SK-N-DZ (cell line): ENCODE measurements around the gene C2orf81.
A peak's percentile ranks its signal among the peaks of the same experiment; 100 is the strongest.

Experiments
- DNase-seq: peaks from one replicate; pipeline ENCODE4 v3.0.0-alpha.2; 2015; ENCODE audit warnings: low spot score

C2orf81 gene

DNA sequence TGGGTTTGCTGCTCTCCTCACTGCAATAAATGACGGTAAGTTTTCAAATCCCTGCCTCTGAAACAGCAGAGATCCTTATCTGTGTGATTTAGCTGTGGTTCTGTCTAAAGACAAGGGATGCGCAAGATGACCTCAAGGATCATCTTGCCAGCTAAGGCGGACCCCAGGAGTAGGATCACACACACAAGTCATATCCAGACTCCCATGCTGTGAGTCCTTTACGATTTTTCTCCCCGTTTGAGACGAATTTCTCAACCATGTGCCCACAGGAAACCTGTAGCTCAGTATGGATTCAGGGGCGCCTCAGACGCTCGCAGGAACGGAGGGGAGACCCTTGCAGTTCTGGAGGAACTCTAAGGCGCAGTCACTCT lies 30.2 kb downstream of the C2orf81 start:
- peak; percentile 61 for DNase-seq

DNA sequence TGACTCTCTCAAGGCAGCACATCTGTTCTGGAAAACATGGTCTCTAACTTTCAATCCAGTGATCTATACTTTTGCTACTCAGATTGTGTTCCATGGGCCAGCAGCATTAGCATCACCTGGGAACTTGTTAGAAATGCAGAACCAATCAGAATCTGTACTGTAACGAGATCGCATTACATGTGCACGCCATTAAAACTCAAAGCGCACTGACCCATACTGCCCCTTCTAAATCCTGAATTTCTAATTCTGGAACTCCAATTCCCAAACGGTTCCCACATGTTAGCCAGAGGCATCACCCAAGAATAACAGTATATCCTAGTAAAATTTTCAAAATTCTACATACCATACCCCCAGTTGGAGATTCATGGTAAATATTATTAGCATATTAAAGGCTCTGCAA lies 30.8 kb downstream of the C2orf81 start:
- no peak for DNase-seq

DNA sequence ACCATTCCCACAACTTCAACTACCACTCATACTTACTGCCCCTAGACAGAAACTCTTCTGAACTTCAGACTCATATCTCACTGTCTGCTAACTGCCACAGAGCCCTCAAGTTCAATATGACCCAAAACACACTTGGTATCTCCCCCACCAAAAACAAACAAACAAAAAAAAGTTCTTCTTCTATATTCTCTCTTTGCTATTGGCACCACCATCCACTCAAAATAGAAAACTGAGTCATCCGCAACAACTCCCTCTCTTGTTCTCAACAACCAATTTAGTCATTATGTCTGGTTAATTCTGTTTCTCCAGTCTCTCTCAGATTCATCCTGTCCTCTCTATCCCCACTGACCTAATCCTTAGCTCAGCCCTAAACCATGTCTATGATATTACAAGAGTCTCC lies 34.1 kb downstream of the C2orf81 start:
- no peak for DNase-seq

DNA sequence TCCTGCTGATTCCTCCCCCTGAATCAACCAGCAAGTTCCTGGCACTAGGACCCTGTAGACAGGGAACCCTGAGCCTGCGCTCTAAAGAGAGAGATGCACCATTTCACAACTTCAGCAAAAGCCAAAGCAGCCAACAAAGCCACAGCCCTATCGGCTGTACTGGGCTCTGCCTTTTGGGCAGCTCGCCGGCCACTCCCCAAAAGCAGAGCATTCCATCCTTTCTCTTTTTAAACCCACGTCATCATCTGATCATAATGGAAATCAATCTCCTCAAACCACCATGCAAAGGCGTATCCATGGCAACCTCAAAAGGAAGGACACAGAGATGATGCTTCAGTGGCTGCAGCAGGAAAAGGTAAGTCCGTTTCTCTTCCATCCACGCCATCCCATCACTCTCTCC lies 36.0 kb downstream of the C2orf81 start:
- no peak for DNase-seq

DNA sequence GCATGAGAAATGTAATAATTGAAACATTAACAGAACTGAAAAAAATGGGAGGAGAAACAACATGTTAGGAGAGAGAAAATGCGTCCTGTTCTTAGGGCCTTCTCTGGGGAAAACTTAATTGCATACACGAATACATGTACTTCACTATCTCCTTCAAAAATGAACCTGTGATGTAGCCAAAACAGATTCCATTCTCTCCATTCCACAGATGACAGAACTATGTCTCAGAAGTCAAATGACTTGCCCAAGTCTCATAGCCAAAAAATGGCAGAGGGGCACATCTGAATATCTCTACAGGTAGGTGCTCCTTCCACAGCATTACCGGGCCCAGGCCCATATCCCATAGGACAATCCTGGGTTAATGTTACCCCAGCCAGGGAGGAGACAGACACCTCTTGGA lies 37.4 kb downstream of the C2orf81 start:
- DNase-seq, result no peak

DNA sequence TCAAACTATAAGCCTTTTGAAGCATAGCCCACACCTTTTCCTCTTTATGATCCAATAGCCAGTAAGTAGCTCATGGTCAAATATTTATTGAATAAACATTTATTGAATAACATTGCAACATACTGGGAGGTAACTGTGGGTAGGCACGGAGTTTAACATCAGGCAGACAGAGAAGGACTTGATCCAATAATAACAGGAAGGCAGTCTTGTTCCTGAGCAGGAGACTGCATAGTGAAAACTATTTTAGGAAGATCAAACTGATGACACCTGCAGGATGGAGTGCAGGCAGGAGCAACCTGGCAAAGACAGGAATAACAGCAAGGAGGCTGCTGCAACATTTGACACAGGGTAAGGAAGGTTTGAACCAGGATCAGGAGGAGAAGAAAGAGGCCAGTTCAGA lies 38.2 kb downstream of the C2orf81 start:
- DNase-seq, result no peak

DNA sequence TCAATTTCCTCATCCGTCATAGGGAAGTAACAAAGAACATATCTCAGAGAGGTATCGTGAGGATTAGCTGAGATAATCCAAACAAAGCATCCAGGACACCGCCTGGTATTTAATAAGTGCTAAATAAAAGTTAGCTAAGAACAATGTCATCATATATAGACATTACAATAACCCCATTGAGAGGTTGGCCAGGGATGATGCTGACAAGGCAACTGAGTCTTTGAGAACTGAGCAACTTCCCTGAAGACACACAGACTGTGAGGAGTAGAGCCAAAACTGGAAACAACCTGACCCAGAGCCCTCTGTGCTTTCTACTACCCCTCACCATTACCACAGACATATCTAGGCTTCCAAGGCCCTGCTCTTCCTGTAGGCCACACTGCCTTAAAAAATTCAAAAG lies 39.7 kb downstream of the C2orf81 start:
- no peak for DNase-seq

DNA sequence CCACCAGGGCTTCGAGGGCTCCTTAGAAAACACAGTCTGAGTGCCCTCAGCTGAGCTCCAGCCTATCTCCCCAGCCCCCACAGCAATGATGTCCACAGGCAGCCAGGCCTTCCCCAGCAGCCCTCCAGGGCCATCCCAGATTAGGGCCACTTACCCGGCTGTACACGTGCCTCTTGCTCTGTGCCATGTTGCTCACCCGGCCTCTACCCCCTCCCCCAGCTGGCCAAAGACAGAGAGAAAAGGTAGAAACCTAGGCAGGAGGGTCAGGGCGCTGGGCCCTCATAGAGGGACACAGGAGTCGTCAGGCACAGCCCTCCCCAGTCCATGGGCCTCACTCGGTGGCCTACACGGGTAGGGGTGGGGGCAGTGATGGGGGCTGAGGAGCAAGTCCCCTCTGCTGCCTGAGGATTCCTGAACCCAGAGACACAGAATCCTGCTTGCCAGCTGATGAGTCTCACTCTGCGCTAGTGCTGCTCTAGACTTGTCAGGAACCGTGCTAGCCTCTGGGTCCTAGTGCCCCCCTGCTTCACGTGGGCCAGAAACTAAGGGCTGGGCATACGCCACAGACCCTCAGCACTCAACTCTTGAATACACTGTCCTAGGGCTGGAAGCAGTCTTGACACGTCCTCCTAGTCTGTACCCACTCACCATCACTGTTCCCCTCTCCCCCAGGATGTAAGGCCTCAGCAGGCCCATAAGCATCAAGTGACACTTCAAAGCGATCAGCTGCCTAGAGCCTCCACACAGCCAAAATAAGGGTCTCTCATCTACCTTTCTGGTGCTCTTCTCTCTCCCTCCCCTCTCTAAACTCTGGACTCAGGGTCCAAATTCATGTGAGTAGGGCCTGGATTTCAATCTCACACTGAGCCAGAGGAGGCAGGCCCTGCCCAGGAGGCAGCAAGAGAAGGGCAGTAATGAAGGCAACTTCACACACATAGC lies 41.3 kb downstream of the C2orf81 start, which contains the start of gene DCTN1:
DCTN1 (minus strand) TSS at position 461 of the 939 bp plus-strand sequence; CDS start at position 187, 274 bp downstream.
- peak; percentile 57 for DNase-seq

DNA sequence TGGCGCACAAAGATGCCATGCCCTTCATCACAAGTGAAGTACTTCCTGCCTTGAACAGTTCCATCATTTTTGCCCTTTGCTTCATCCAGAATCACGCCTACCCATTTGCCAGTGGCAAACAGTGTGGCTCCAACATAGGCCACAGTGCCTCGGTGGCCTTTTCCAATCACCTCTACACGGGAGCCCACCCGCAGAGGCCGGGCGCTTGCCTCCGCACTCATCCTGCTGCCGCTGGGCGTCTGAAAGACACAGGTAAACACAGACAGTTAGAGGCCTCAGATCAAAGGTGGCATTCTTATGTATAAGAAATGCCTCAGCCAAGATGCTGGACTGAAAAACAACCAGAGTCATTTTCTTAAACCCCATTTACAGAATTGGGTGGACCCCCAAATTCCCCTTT lies 43.4 kb downstream of the C2orf81 start:
- DNase-seq, result no peak

DNA sequence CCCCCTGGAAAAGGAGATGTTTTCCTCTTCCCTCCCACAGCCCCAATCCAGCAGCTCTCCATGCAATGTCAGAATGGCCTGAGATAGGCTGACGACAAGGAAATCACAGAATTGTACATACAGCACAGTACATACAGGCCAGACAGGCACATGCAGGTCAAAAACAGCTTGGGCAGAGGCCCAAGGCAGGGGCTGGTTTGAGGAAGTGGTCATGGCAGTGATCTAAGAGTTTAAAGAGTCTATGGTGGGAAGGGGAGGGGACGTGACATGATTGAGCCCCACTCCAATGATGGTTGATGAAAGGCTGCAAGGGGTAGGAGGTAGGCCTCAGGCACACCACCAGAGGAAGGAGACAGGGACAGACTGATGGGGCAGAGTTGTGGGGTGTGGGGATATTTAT lies 45.6 kb downstream of the C2orf81 start:
- DNase-seq, result no peak

DNA sequence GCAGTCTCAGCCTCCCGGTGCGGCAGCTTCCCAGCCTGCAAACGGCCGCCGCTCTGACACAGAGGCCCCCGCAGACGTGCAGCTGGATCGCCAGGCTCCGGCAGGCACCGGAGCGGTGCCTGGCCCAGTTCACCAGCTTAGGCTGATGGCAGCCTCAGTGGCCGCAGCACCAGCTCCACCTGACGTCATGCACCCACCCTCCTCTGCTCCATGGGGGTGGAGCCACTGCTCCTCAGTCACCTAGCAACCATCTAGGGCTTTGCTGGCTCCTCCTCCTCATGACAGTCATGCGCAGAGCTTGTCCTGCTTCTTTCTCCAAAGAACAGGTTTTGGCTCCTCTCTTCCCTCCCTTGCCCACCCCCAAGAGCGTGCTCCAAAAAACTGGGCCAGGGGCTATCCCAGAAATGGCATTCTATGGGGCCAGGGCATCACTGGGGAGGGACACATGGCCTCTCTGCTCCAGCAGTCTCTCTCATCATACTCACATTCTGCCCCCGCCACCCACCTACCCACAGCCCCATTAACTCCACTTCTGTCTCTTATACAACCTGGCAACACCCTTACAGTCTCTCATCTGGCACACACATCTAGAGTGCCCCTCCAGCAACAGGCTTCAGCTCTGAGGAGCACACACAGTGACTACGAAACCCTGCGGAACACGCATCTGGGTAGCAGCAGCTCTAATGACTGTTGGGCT lies 46.8 kb downstream of the C2orf81 start:
- DNase-seq, result peak; percentile 88

DNA sequence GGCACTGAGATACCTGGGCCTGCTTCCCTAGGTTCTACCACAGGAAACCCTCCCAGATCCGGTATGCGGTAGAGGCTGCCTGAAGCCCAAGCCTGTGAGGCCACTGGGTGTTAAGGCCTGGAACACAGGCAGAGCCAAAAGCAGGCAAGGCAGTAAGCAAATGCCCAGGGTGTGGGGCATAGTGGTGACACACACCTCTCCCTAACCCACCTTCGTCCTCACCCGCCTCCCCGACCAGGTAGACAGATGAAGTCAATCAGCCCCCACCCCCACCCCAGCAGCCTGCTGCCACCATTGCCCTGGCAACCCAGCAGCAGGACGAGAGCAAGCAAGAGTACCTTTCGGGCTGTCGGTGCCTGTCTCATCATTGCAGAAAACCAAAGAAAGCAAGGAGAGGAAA lies 47.4 kb downstream of the C2orf81 start:
- DNase-seq, result no peak

DNA sequence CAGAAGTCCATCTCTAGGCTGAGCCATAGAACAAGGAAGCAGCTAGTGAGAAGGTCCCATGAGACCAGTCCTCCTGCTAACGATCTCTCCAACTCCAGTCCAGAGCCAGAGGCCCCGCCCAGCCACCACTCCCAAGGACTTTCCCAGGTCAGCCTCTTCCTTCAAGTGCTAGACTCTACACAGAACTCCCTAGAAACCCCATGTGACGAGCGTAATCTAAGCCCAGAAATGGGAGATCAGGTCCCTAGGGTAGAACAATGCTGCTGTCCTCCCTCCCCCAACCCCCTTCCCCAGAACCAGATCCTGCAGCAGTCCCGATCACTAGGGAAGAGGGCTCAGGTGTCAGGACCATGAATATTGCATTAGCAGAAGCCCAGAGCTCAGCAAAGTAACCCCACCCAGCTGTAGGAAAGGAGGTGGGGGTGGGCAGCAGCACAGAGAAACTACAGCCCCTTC lies 48.2 kb downstream of the C2orf81 start:
- DNase-seq, result peak; percentile 67

DNA sequence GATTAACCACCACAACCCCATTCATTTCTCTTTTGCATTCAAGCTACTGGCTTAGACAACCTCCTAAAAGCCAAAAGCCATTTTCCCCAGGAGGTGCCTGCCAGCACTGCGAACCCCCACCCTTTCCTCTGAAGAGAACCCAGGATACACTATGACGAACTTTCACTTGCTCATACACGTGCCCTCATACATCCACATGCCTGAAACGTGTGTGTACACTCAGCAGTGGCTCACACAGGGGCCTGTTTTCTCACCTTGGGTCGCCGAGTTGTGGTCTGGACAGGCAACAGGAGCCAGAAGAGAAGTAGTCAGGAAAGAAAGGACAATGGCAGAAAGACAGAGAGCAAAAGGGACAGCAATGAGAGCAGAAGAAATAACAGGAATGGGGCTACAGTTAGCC lies 48.7 kb downstream of the C2orf81 start:
- DNase-seq, result no peak

DNA sequence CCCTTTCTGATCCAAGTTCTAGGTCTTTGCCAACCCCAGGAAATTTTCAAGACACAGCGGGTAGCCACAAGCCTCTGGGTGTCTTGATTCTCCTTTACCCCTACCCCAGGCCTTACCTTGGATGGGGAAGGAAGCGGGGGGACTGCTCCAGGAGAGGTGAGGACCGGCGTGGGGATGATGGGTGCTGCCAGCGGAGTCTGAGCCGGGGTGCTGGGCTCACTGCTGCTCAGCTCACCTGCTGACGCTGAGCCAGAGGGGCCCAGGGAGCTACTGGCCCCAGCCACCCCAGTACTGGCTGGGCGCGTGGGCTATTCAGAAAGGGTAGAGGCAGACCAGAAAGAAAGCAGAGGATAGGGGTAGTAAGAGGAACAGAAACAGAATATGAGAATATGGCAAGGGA lies 50.0 kb downstream of the C2orf81 start:
- DNase-seq, result no peak

DNA sequence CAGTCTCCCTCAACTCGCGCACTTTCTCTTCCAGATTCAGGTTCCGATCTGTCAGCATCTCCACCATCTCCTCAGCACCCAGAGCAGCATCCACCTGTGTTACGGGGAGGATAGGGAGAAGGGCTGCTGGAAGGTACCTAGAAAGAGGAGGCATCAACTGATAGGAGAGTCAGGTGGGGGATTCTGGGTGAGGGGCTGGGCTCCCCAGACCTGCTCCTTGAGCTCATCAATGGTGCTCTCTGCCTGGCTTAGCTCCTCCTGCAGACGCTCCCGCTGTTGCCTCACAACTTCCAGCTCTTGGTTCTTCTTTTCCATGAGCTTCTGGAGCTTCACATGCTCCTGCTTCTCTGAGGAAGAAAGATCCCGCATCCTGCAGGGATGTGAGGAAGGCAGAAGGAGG lies 51.4 kb downstream of the C2orf81 start:
- DNase-seq, result no peak

DNA sequence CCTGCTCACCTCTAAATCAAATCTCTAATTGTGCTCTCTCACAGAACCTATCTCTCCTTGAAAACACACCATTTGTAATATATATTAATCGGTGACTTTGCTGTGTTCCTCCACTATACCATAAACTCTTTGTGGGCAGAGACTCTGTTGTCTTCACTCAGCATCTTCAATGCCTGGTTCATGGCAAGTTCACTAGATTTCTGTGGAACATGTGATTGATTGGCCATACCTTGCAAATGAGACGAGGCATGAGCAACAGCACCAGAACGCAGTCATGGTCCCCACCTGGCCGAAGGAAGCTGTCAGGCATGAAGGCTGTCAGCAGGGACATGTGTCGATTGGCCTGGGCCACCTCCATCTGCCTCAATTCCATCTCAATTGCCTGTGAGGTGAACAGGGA lies 52.9 kb downstream of the C2orf81 start:
- no peak for DNase-seq

DNA sequence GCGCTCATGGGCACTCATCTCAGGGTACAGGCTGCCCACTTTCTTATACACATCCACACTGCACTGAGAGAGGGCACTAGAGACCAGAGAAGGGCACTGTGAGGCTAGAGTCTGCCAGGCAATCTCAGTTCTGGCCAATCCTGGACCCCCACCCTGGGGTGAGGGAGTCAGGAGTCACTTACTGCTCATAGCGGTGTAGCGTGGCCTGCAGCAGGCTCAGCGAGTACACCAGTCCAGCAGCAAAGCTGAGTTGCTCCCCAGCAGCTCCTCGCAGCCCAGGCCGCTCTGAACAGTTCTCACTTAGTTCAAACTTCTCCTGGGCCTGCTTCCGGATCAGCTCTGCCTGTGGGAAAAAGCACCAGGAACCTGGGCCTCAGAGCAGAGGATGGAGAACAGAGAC lies 53.6 kb downstream of the C2orf81 start:
- DNase-seq, result no peak

DNA sequence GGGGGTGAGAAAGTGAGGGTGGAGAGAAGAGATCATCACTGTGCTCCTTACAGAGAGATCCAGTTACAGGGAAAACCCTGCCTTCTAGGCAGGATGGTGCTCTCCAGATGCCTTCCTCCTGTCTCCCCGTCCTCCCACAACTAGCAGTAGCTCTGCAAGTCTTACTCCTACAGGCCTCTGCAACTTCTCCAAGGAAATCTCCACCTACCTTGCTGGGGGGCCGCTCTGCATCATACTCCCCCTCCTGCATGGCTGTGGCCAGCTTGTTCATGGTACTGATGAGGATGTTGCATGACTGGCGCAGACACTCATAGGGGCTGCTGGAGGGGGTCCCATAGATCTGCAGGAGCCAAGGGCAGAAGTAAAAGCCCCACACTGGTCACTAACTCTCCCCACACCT lies 55.4 kb downstream of the C2orf81 start:
- DNase-seq, result no peak

DNA sequence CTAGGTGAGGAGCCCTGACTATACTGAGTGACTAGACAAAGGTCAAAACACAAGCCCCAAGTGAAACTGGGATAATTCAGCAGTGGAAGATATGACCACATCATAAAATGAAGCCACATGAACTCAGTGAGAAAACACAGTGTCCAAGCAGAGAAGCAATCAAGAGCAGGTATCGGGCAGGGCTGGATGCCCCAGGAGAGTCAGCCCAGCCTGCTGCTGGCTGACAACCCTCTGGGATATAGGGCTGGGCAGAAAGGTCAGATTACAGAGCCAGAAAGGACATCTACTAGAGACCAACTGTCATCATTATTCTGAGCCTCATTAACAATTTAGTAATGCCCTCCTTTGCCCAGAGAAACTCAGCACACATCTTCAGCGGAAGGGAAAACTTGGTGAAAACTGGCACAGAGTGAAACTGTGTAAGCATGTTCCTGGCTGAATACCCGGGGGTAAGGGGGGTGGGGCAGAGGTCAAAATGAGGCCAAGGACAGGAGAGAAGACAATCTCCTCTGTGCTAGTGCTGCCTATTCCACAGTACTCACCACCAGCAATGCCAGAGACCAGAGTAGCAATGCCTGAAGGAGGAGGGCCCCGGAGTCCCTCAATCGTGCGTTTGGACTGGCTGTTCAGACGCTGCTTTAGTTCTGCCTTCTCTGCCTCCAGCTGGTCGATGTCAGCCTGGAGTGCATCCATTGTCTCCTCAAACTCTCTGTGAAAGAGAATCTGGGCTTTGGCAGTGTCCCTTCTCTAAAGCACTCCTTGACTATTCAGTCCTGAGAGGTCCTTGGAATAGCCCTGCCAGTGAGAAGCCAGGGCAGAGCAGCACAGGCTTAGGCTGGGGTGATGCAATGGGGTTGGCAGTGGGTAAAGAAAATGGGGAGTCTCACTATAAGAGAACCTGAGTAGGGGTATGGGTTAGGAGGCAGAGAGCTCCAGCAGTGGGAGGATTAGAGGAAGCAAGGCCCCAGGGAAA lies 56.6 kb downstream of the C2orf81 start:
- DNase-seq, result no peak
